Endothelial cell of umbilical vein (primary cell): ENCODE results near the gene NYAP2. TPM values are rescaled to one million over a fixed set of nuclear protein-coding genes. Genes with fewer than 3 reads are reported as not detected.

Experiments
- BruUV-seq: library from RNA; stranded (reverse); fragments of 400-500 nt; replicated peaks from 2 replicates; lab custom pipeline; 2021; lab: Mats Ljungman, UMichigan
- CTCF ChIA-PET: fragments of 300-600, 350-600 bp; sonication (Branson Sonifier 250); formaldehyde crosslinking; loops from one replicate; lab custom pipeline; 2021; ENCODE audit warnings: antibody characterized with exemption, inconsistent platforms; lab: Charles Lee
- POLR2A ChIA-PET: fragments of 300-600, 350-600 bp; sonication (Branson Sonifier 250); formaldehyde crosslinking; loops from one replicate; lab custom pipeline; 2021; ENCODE audit warnings: antibody characterized with exemption, inconsistent platforms; lab: Charles Lee
- DNase-seq: peaks from one replicate; pipeline ENCODE4 v3.0.0-alpha.2; 2011; ENCODE audit warnings: low read depth, low spot score
- FAIRE-seq: peaks from 2 replicates; lab custom pipeline; 2011; peaks lifted over from hg19 to GRCh38; lab: Jason Lieb, UNC
- H2AFZ ChIP-seq: 2 replicates; pipeline ENCODE4 v1.6.0; 2012; ENCODE audit warnings: low read depth, low read length, control low read depth, inconsistent platforms
- H3K27ac ChIP-seq: 2 replicates; pipeline ENCODE4 v1.5.1; 2011; ENCODE audit warnings: low read depth, mild to moderate bottlenecking, control low read depth, low read length, moderate library complexity; ENCODE audit not compliant: insufficient read depth
- H3K27me3 ChIP-seq, 2 experiments: 2 replicates each; pipeline versions ENCODE4 v1.6.0 to v1.6.1; 2011; ENCODE audit warnings: low read length in 2 of 2, mixed read lengths in 1 of 2; ENCODE audit not compliant: control insufficient read depth in 2 of 2, insufficient read depth in 2 of 2
- H3K36me3 ChIP-seq, 2 experiments: 2 replicates in 1 of 2; 3 replicates in 1 of 2; pipeline ENCODE4 v1.5.1; 2011; ENCODE audit warnings: low read length in 2 of 2, mild to moderate bottlenecking in 1 of 2, moderate library complexity in 1 of 2; ENCODE audit not compliant: control insufficient read depth in 2 of 2, insufficient read depth in 2 of 2; ENCODE audit errors: extremely low read depth in 1 of 2
- H3K4me1 ChIP-seq: 3 replicates; pipeline ENCODE4 v1.5.1; 2011; ENCODE audit warnings: mild to moderate bottlenecking, low read length; ENCODE audit not compliant: control insufficient read depth, insufficient read depth; ENCODE audit errors: extremely low read depth
- H3K4me2 ChIP-seq: 2 replicates; pipeline ENCODE4 v1.6.1; 2011; ENCODE audit warnings: low read length, control low read depth, mixed read lengths; ENCODE audit not compliant: insufficient read depth
- H3K4me3 ChIP-seq, 3 experiments: fragments of 200-600 bp in 1 of 3; sonication (generic), shearing (Covaris generic) in 1 of 3; replicated peaks in 1 of 3; 2 replicates each; pipeline ENCODE4 v1.5.1; 2011 to 2016; ENCODE audit warnings: control low read depth in 3 of 3, low read length in 3 of 3, mild to moderate bottlenecking in 2 of 3, inconsistent platforms in 1 of 3, low read depth in 1 of 3, moderate library complexity in 1 of 3; ENCODE audit not compliant: insufficient read depth in 1 of 3
- H3K79me2 ChIP-seq: 2 replicates; pipeline ENCODE4 v1.6.0; 2012; ENCODE audit warnings: low read length, inconsistent platforms; ENCODE audit not compliant: control insufficient read depth, insufficient read depth
- H3K9ac ChIP-seq: replicated peaks from 2 replicates; pipeline ENCODE3; 2011; ENCODE audit warnings: low read length, control low read depth; ENCODE audit not compliant: insufficient read depth; ENCODE audit errors: extremely low read depth
- H3K9me1 ChIP-seq: replicated peaks from 3 replicates; pipeline ENCODE4 v1.6.0; 2011; ENCODE audit warnings: mild to moderate bottlenecking, low read length; ENCODE audit not compliant: control insufficient read depth, insufficient read depth; ENCODE audit errors: extremely low read depth
- H3K9me3 ChIP-seq: replicated peaks from 2 replicates; pipeline ENCODE4 v1.5.1; 2012; ENCODE audit warnings: low read length, inconsistent platforms; ENCODE audit not compliant: control insufficient read depth, insufficient read depth
- H4K20me1 ChIP-seq: replicated peaks from 2 replicates; pipeline ENCODE3; 2011; ENCODE audit warnings: mild to moderate bottlenecking, low read length; ENCODE audit not compliant: control insufficient read depth, insufficient read depth; ENCODE audit errors: extremely low read depth
- CTCF ChIP-seq, 2 donors: IDR thresholded peaks; 1 replicate in 1 of 2; 2 replicates in 1 of 2; pipeline ENCODE4 v1.5.1; 2011; ENCODE audit warnings: low read length in 2 of 2, mild to moderate bottlenecking in 2 of 2, moderate library complexity in 2 of 2, control low read depth in 1 of 2, inconsistent platforms in 1 of 2, low read depth in 1 of 2; ENCODE audit not compliant: insufficient read depth in 1 of 2; ENCODE audit errors: extremely low read depth in 1 of 2
- EZH2 ChIP-seq: IDR thresholded peaks from 2 replicates; pipeline ENCODE4 v1.6.1; 2012; ENCODE audit warnings: borderline replicate concordance, low read depth, mild to moderate bottlenecking, moderate library complexity, low read length, inconsistent platforms; ENCODE audit not compliant: severe bottlenecking
- FOS ChIP-seq: IDR thresholded peaks from 2 replicates; pipeline ENCODE4 v1.6.1; 2011; ENCODE audit warnings: mild to moderate bottlenecking, low read length, moderate library complexity, borderline replicate concordance; ENCODE audit not compliant: insufficient read depth
- GATA2 ChIP-seq: IDR thresholded peaks from 2 replicates; pipeline ENCODE4 v1.7.0; 2011; ENCODE audit warnings: low read depth, mild to moderate bottlenecking, moderate library complexity, mixed read lengths, low read length; ENCODE audit not compliant: insufficient read length, insufficient read depth
- JUN ChIP-seq: IDR thresholded peaks from 2 replicates; pipeline ENCODE4 v1.6.1; 2011; ENCODE audit warnings: borderline replicate concordance, low read depth; ENCODE audit not compliant: insufficient read length, insufficient read depth
- MAX ChIP-seq: IDR thresholded peaks from 2 replicates; pipeline ENCODE4 v1.6.1; 2011; ENCODE audit not compliant: insufficient read depth, insufficient read length
- MYC ChIP-seq: IDR thresholded peaks from one replicate; pipeline ENCODE4 v1.6.1; 2011; ENCODE audit warnings: mild to moderate bottlenecking, low read depth, low read length
- POLR2A ChIP-seq: IDR thresholded peaks from 2 replicates; pipeline ENCODE4 v1.6.1; 2012; ENCODE audit warnings: low read depth, mild to moderate bottlenecking, control low read depth, low read length
- POLR2AphosphoS5 ChIP-seq: IDR thresholded peaks from 2 replicates; pipeline ENCODE4 v1.6.1; 2012; ENCODE audit warnings: low read depth, mild to moderate bottlenecking, control low read depth, low read length, moderate library complexity; ENCODE audit not compliant: insufficient read depth
- dilution Hi-C: fragments of 300-500 bp; cut with MboI; formaldehyde crosslinking; loops from one replicate; pipeline ENCODE4 v1.15.0; 2019; ENCODE audit warnings: low sequenced_read_pairs; ENCODE audit not compliant: extremely low pct_ligation_motif_present
- intact Hi-C: fragments of 100-400 bp; cut with micrococcal nuclease; formaldehyde crosslinking; loops from one replicate; pipeline ENCODE4 v1.10.0; 2022
- polyA plus RNA-seq, 4 experiments: library from polyadenylated mRNA; depleted of rRNA in 3 of 4; stranded (reverse) in 3 of 4; unstranded in 1 of 4; fragments of >200 nt; gene quantifications; 2 replicates each; pipeline versions ENCODE4 v1.2.1 to v1.2.3, GENCODE V29; 2011 to 2012; ENCODE audit warnings: missing spikeins in 1 of 4
- total RNA-seq: library from RNA; stranded (reverse); gene quantifications from 2 replicates; pipeline ENCODE4 v1.2.3, GENCODE V29; 2021

NYAP2 gene
- total and polyA plus RNA-seq, 2 donors (not counting 3 experiments of a cell fraction or from before 2014, with no cell fraction given) = not detected

GRCh38 chr2:225515033-225515432 lies 115.5 kb downstream of the NYAP2 start:
- POLR2A ChIA-PET = no interaction called here
- TF ChIP-seq POLR2AphosphoS5 (no peak), EZH2 (no peak), GATA2 (no peak), MYC (no peak), JUN (no peak), CTCF (IDR thresholded peaks at IDR 0.05; ENCODE audit: extremely low read depth in 1 of 2, insufficient read depth in 1 of 2, low read depth in 1 of 2, low read length in 2 of 2) (no peak), FOS (no peak), POLR2A (no peak), MAX (no peak)
- FAIRE-seq (no peak), DNase-seq (no peak)
- Histone ChIP-seq H3K9me1 (no peaks in the 10 kb centered on the region), H3K4me3 (no peak overlapping the region), H2AFZ (no peak overlapping the region), H3K4me1 (no peaks in the 10 kb centered on the region), H3K79me2 (no peaks in the 10 kb centered on the region), H4K20me1 (no peaks in the 10 kb centered on the region), H3K36me3 (no peaks in the 10 kb centered on the region), H3K27me3 (no peaks in the 10 kb centered on the region), H3K9me3 (peaks cover 2% of the 10 kb centered on the region), H3K27ac (no peak overlapping the region), H3K4me2 (no peak overlapping the region), H3K9ac (no peak overlapping the region)
- intact Hi-C loops (no loop called here), dilution Hi-C loops (no loop called here)
- BruUV-seq = no TSS peak
- CTCF ChIA-PET = no interaction called here
